ENCODE data around the gene IRF2BP2. TPM values are rescaled to one million over a fixed set of nuclear protein-coding genes. Genes with fewer than 3 reads are reported as not detected.

Gene IRF2BP2
- total RNA-seq, 1 experiment from 2014 or later: 78.8 TPM

GRCh38 chr1:234571702-234572101 lies 38.3 kb downstream of the IRF2BP2 start:
- intact Hi-C loops (cut with micrococcal nuclease): no loop called here
- TF ChIP-seq EZH2 (IDR thresholded peaks at IDR 0.05; ENCODE audit: low read length, unreplicated experiment) (no peak), EZH2phosphoT487 (IDR thresholded peaks at IDR 0.05; ENCODE audit: borderline replicate concordance, low read length) (no peak)
- TF ChIP-seq, protein P1, sequence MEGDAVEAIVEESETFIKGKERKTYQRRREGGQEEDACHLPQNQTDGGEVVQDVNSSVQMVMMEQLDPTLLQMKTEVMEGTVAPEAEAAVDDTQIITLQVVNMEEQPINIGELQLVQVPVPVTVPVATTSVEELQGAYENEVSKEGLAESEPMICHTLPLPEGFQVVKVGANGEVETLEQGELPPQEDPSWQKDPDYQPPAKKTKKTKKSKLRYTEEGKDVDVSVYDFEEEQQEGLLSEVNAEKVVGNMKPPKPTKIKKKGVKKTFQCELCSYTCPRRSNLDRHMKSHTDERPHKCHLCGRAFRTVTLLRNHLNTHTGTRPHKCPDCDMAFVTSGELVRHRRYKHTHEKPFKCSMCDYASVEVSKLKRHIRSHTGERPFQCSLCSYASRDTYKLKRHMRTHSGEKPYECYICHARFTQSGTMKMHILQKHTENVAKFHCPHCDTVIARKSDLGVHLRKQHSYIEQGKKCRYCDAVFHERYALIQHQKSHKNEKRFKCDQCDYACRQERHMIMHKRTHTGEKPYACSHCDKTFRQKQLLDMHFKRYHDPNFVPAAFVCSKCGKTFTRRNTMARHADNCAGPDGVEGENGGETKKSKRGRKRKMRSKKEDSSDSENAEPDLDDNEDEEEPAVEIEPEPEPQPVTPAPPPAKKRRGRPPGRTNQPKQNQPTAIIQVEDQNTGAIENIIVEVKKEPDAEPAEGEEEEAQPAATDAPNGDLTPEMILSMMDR (conservative IDR thresholded peaks at IDR 0.05; ENCODE audit: low read depth, low read length): no peak
- CTCF ChIA-PET: no interaction called here
- Histone ChIP-seq H3K36me3 (ENCODE audit: low read depth, low read length) (no peaks in the 10 kb centered on the region), H4K20me1 (ENCODE audit: low read length) (no peaks in the 10 kb centered on the region), H3K9ac (ENCODE audit: low read length) (no peak overlapping the region), H3K4me3 (ENCODE audit: low read length) (no peak overlapping the region), H3K27me3 (ENCODE audit: low read length) (no peaks in the 10 kb centered on the region), H3K79me2 (ENCODE audit: low read length) (no peaks in the 10 kb centered on the region), H3K9me2 (replicated peaks; ENCODE audit: low read length) (no peaks in the 10 kb centered on the region), H3F3A (ENCODE audit: low read length, unreplicated experiment) (no peaks in the 10 kb centered on the region), H2AFZ (ENCODE audit: low read length) (no peak overlapping the region), H3K4me1 (ENCODE audit: insufficient read depth, low read length) (no peaks in the 10 kb centered on the region), H3K9me3 (ENCODE audit: low read length) (no peaks in the 10 kb centered on the region), H3K27ac (ENCODE audit: low read length) (no peak overlapping the region), H3K4me2 (ENCODE audit: low read length) (no peak overlapping the region)
- no TSS peak for BruUV-seq (replicated peaks)
- no peak for DNase-seq
- POLR2A ChIA-PET (ENCODE audit: unreplicated experiment): no interaction called here
- ATAC-seq: no peak

- TF ChIP-seq, protein P1 (conservative IDR thresholded peaks at IDR 0.05; ENCODE audit: low read depth, low read length): no peak
- TF ChIP-seq EZH2 (IDR thresholded peaks at IDR 0.05; ENCODE audit: low read length, unreplicated experiment): no peak
- intact Hi-C loops (cut with micrococcal nuclease): no loop called here
- H3K4me2 ChIP-seq (ENCODE audit: low read length): no peak overlapping the region
- H3F3A ChIP-seq (ENCODE audit: low read length, unreplicated experiment): no peaks in the 10 kb centered on the region
- H2AFZ ChIP-seq (ENCODE audit: low read length): no peak overlapping the region
- no peaks in the 10 kb centered on the region for H3K36me3 ChIP-seq (ENCODE audit: low read depth, low read length)
- H3K4me3 ChIP-seq (ENCODE audit: low read length): no peak overlapping the region
- no peaks in the 10 kb centered on the region for H3K27me3 ChIP-seq (ENCODE audit: low read length)
- POLR2A ChIA-PET (ENCODE audit: unreplicated experiment): no interaction called here
- BruUV-seq (replicated peaks): no TSS peak
- CTCF ChIA-PET: no interaction called here
- H3K27ac ChIP-seq (ENCODE audit: low read length): no peak overlapping the region
- DNase-seq (no peak), ATAC-seq (no peak)
- no peak overlapping the region for H3K9ac ChIP-seq (ENCODE audit: low read length)
- no peaks in the 10 kb centered on the region for H3K9me3 ChIP-seq (ENCODE audit: low read length)
- H3K9me2 ChIP-seq (replicated peaks; ENCODE audit: low read length): no peaks in the 10 kb centered on the region
- peaks cover 4% of the 10 kb centered on the region for H3K4me1 ChIP-seq (ENCODE audit: insufficient read depth, low read length)
- H3K79me2 ChIP-seq (ENCODE audit: low read length): no peaks in the 10 kb centered on the region
- H4K20me1 ChIP-seq (ENCODE audit: low read length): no peaks in the 10 kb centered on the region
These were observed 39.5 kb downstream of the IRF2BP2 start for GRCh38 chr1:234570329-234571120.

GRCh38 chr1:234568345-234568744 lies 41.6 kb downstream of the IRF2BP2 start:
- BruUV-seq (replicated peaks): no TSS peak
- Histone ChIP-seq H3K9ac (ENCODE audit: low read length) (no peak overlapping the region), H3K4me2 (ENCODE audit: low read length) (no peak overlapping the region), H3K27me3 (ENCODE audit: low read length) (no peaks in the 10 kb centered on the region), H3K4me3 (ENCODE audit: low read length) (no peak overlapping the region), H3F3A (ENCODE audit: low read length, unreplicated experiment) (peaks cover 5% of the 10 kb centered on the region), H2AFZ (ENCODE audit: low read length) (no peak overlapping the region), H3K4me1 (ENCODE audit: insufficient read depth, low read length) (peaks cover 22% of the 10 kb centered on the region), H3K9me2 (replicated peaks; ENCODE audit: low read length) (no peaks in the 10 kb centered on the region), H3K36me3 (ENCODE audit: low read depth, low read length) (no peaks in the 10 kb centered on the region), H4K20me1 (ENCODE audit: low read length) (no peaks in the 10 kb centered on the region), H3K27ac (ENCODE audit: low read length) (no peak overlapping the region), H3K79me2 (ENCODE audit: low read length) (no peaks in the 10 kb centered on the region), H3K9me3 (ENCODE audit: low read length) (no peaks in the 10 kb centered on the region)
- POLR2A ChIA-PET (ENCODE audit: unreplicated experiment): no interaction called here
- TF ChIP-seq, protein P1 (conservative IDR thresholded peaks at IDR 0.05; ENCODE audit: low read depth, low read length): no peak
- no peak for TF ChIP-seq EZH2 (IDR thresholded peaks at IDR 0.05; ENCODE audit: low read length, unreplicated experiment)
- no peak for TF ChIP-seq EZH2phosphoT487 (IDR thresholded peaks at IDR 0.05; ENCODE audit: borderline replicate concordance, low read length)
- intact Hi-C loops (cut with micrococcal nuclease): no loop called here
- ATAC-seq (no peak), DNase-seq (no peak)
- CTCF ChIA-PET: no interaction called here

Measured in PC-3 (cell line).